Esophagus squamous epithelium (tissue), 5 donors: ENCODE results near the gene B9D1. TPM values are rescaled to one million over a fixed set of nuclear protein-coding genes. Genes with fewer than 3 reads are reported as not detected.
A peak's percentile ranks its signal among the peaks of the same experiment; 100 is the strongest.

Source experiments
- DNase-seq: peaks from one replicate; lab custom pipeline; 2025; lab: John Stamatoyannopoulos, UW
- H3K27ac ChIP-seq, 4 donors: fragments of 200-600 bp; sonication (generic); one replicate each; pipeline ENCODE4 v1.5.1; 2016 to 2019; ENCODE audit warnings: mild to moderate bottlenecking in 1 of 4
- H3K27me3 ChIP-seq, 4 donors: fragments of 200-600 bp; sonication (generic); 1 replicate in 3 of 4; 2 replicates in 1 of 4; pipeline versions ENCODE4 v1.5.1 to v1.6.0; 2017 to 2021; ENCODE audit warnings: antibody characterized with exemption in 1 of 4
- H3K36me3 ChIP-seq, 3 donors: fragments of 200-600 bp; sonication (generic); one replicate each; pipeline ENCODE4 v1.5.1; 2016 to 2019
- H3K4me1 ChIP-seq, 3 donors: fragments of 200-600 bp; sonication (generic); one replicate each; pipeline ENCODE4 v1.5.1; 2017 to 2019
- H3K4me3 ChIP-seq, 4 donors: fragments of 200-600 bp; sonication (generic); 1 replicate in 3 of 4; 2 replicates in 1 of 4; pipeline ENCODE4 v1.5.1; 2016 to 2019; ENCODE audit warnings: mild to moderate bottlenecking in 2 of 4, moderate library complexity in 1 of 4
- H3K9me3 ChIP-seq, 3 donors: fragments of 200-600 bp; sonication (generic); one replicate each; pipeline ENCODE4 v1.5.1; 2016 to 2019
- CTCF ChIP-seq, 6 experiments: fragments of 450-650 bp in 4 of 6; fragments of 200-600 bp in 2 of 6; sonication (generic) in 2 of 6; IDR thresholded peaks; one replicate each; pipeline ENCODE4 v1.5.1; 2016 to 2019; ENCODE audit warnings: antibody characterized with exemption in 6 of 6, mild to moderate bottlenecking in 4 of 6, moderate library complexity in 4 of 6
- POLR2A ChIP-seq, 4 donors: fragments of 450-650 bp; IDR thresholded peaks; one replicate each; pipeline ENCODE4 v1.6.1; 2017; ENCODE audit warnings: antibody characterized with exemption in 4 of 4, mild to moderate bottlenecking in 4 of 4, moderate library complexity in 3 of 4
- WGBS, 2 donors: methylation state at CpG; one replicate each; pipeline ENCODE4 v1.1.5; 2018; 5-methylcytosine and 5-hydroxymethylcytosine counted together
- intact Hi-C: fragments of 100-400 bp; cut with DNase I; formaldehyde crosslinking; loops from one replicate; pipeline ENCODE4 v1.15.0; 2022
- total RNA-seq, 4 donors: library from RNA; depleted of rRNA; stranded (reverse); fragments of >200 nt; gene quantifications; one replicate each; pipeline ENCODE4 v1.1.0, GENCODE V29; 2016
- donor health status: DM: yes; HTN: yes; CAD: no.

The B9D1 gene
- total RNA-seq, 4 donors from 2014 or later, result 9.2 to 24.5 (median 13.0) TPM

- Histone ChIP-seq H3K27ac (peak within 1 kb of the TSS; percentile 90 to 99 (median 96)), H3K4me1 (peaks cover 20 to 70% (median 29%) of the 10 kb centered on the region in 3 donors), H3K9me3 (no peaks in the 10 kb centered on the region), H3K36me3 (peaks cover 23 to 46% (median 24%) of the 10 kb centered on the region in 3 donors), H3K27me3 (no peaks in the 10 kb centered on the region), H3K4me3 (peak within 1 kb of the TSS; percentile 59 to 89 (median 75))
- no peak for DNase-seq
- 0 to 32% methylated on average over 3 to 13 of the region's 69 CpGs for WGBS, 2 donors
- no peak for TF ChIP-seq CTCF (IDR thresholded peaks at IDR 0.05)
- TF ChIP-seq POLR2A (IDR thresholded peaks at IDR 0.05), result peak in 2 of 4 donors; percentile 8 to 64
- intact Hi-C loops, result loop anchor here (5.0 kb wide), 1 partner anchor 69 kb away; no protein-coding TSS in a partner anchor
Measured at GRCh38 chr17:19378416-19379360, 16.2 kb upstream of the B9D1 start, which contains the start of gene MAPK7. TSS of gene MAPK7 (plus strand) at chr17:19378498. CDS start at chr17:19378901, 403 bp downstream.

GRCh38 chr17:19377602-19378415 lies 15.3 kb upstream of the B9D1 start:
- peak; percentile 93 for DNase-seq
- H3K36me3 ChIP-seq, result peaks cover 15 to 38% (median 18%) of the 10 kb centered on the region in 3 donors
- 0 to 5% methylated on average over 12 to 26 of the region's 67 CpGs for WGBS, 2 donors
- intact Hi-C loops, result loop anchor here (5.0 kb wide), 1 partner anchor 69 kb away; no protein-coding TSS in a partner anchor
- H3K4me1 ChIP-seq, result peaks cover 13 to 62% (median 23%) of the 10 kb centered on the region in 3 donors
- H3K27me3 ChIP-seq, result no peaks in the 10 kb centered on the region
- H3K4me3 ChIP-seq, result peak overlapping the region; percentile 59 to 89 (median 75)
- H3K27ac ChIP-seq, result peak overlapping the region; percentile 90 to 99 (median 96)
- H3K9me3 ChIP-seq, result no peaks in the 10 kb centered on the region
- TF ChIP-seq CTCF (IDR thresholded peaks at IDR 0.05) (peak in 2 of 6 experiments; percentile 4 to 23), POLR2A (IDR thresholded peaks at IDR 0.05) (peak in 3 of 4 donors; percentile 54 to 76 (median 63))

- intact Hi-C loops, result loop anchor here (5.0 kb wide), 1 partner anchor 70 kb away; no protein-coding TSS in a partner anchor
- 26 to 27% methylated on average over 2 of the region's 2 CpGs for WGBS, 2 donors
- Histone ChIP-seq H3K9me3 (no peaks in the 10 kb centered on the region), H3K27ac (peak overlapping the region; percentile 90 to 99 (median 96)), H3K4me1 (peaks cover 12 to 57% (median 19%) of the 10 kb centered on the region in 3 donors), H3K27me3 (no peaks in the 10 kb centered on the region), H3K4me3 (peak overlapping the region; percentile 59 to 89 (median 75)), H3K36me3 (peaks cover 15 to 28% (median 15%) of the 10 kb centered on the region in 3 donors)
- TF ChIP-seq POLR2A (IDR thresholded peaks at IDR 0.05) (no peak), CTCF (IDR thresholded peaks at IDR 0.05) (no peak)
- no peak for DNase-seq
Measured at GRCh38 chr17:19376811-19377210, 14.3 kb upstream of the B9D1 start.

GRCh38 chr17:19375732-19376131 lies 13.2 kb upstream of the B9D1 start:
- H3K4me3 ChIP-seq, result no peak overlapping the region
- intact Hi-C loops, result loop anchor here (5.0 kb wide), 1 partner anchor 72 kb away; no protein-coding TSS in a partner anchor

More at GRCh38 chr17:19375732-19376131, 13.2 kb upstream of the B9D1 start:
- Histone ChIP-seq H3K27ac (no peak overlapping the region), H3K4me1 (peaks cover 12 to 57% (median 27%) of the 10 kb centered on the region in 3 donors), H3K27me3 (no peaks in the 10 kb centered on the region), H3K36me3 (peaks cover 4 to 17% (median 9%) of the 10 kb centered on the region in 3 donors), H3K9me3 (no peaks in the 10 kb centered on the region)
- TF ChIP-seq CTCF (IDR thresholded peaks at IDR 0.05), result no peak
- TF ChIP-seq POLR2A (IDR thresholded peaks at IDR 0.05), result no peak
- DNase-seq, result no peak
- WGBS, 2 donors, result 71 to 100% methylated on average over 1 of the region's 1 CpG
